ENCODE data around the gene FIG4.
"Not testable (repeated sequence)": the region's sequence is repeated elsewhere in the genome, so short reads cannot be mapped to it uniquely, and the experiment has no call there.

The FIG4 gene

DNA sequence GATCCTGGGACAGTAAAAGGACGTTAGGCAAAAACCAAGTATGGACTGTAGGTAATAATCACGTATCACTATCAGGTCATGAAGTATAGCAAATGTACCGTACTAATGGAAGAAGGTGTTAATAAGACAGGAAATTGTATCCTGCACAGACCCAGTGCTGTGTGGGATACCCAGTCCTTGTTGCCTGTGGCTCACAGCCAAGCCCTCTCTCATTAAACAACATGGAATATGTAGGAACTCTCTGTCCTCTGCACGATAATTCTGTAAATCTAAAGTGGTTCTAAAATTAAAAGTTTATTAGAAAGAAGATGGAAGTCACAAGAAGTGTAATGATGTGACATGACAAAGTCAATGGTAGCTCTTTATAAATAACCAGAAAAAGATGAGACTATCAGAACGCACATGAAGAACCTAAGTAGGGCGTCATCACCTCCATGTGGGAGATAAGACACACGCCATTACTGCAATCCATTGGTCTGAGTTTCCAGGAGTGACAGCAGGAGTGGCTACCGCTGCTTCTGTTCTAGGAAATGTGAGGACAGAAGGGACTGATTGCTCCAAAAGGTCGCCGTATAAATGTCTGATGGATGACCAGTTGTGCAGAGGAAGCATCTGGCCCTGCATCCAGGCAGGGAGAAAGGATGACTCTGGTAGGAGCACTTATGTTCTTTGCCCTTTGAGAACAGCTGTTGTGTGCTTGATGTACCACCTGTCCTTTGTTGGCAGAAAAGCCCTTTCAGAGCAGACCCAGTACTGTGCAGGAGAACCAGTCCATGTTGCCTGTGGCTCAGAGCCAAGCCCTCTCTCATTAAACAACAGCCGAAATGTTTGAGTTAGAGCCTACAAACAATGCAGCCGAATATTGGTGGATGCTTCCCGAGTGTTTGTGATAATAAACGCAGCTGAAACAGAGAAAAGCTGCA, 125.6 kb downstream of the FIG4 start:
- no peak for TF ChIP-seq ZNF274 (IDR thresholded peaks at IDR 0.05; ENCODE audit: low read depth, low read length)
- H3K4me3 ChIP-seq (ENCODE audit: low read length): no peak overlapping the region

DNA sequence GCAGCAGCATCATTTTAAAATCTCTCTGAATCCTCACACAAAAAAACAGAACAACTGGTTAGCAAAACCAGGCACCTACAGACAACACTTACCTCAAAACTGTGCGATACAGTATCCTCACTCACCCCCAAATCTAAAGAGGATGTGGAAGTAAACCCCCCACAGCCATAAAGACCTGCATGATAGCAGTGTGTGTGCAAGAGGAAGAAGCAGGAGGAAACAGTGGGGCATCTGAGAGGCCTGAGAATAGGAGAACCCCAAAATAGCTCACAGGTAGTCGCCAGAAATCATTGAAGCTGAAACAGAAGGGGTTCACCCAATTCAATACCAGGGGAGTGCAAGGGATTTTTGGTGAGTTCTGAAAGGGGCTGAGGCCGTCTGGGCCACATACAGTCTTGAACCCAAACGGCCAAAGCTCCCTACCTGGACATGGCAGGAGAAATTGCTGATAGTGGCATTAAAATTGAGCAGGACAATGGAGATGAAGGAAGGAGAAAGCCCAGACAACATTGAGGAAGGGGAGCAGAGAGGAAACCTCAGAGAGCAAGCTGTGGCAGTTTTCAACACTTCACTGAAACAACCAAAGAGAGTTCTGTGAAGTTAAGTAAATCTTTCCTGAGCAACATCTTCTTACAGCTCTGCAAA, 129.7 kb downstream of the FIG4 start:
- TF ChIP-seq ZNF274 (IDR thresholded peaks at IDR 0.05; ENCODE audit: low read depth, low read length): no peak
- H3K4me3 ChIP-seq (ENCODE audit: low read length): no peak overlapping the region; the same call in 1 of the 2 replicates

- no peak for TF ChIP-seq ZNF274 (IDR thresholded peaks at IDR 0.05; ENCODE audit: low read depth, low read length)
- H3K4me3 ChIP-seq (ENCODE audit: low read length): no peak overlapping the region
Observed at GRCh38 chr6:109821428-109821827, 130.3 kb downstream of the FIG4 start.

- TF ChIP-seq ZNF274 (IDR thresholded peaks at IDR 0.05; ENCODE audit: low read depth, low read length): no peak
- no peak overlapping the region for H3K4me3 ChIP-seq (ENCODE audit: low read length)
Observed at GRCh38 chr6:109824105-109824504, 133.0 kb downstream of the FIG4 start.

GRCh38 chr6:109826551-109826950, 135.5 kb downstream of the FIG4 start:
- no peak overlapping the region for H3K4me3 ChIP-seq (ENCODE audit: low read length)
- TF ChIP-seq ZNF274 (IDR thresholded peaks at IDR 0.05; ENCODE audit: low read depth, low read length): no peak

- H3K4me3 ChIP-seq (ENCODE audit: low read length): not testable (repeated sequence)
Observed at GRCh38 chr6:109831352-109831751, 140.3 kb downstream of the FIG4 start.

DNA sequence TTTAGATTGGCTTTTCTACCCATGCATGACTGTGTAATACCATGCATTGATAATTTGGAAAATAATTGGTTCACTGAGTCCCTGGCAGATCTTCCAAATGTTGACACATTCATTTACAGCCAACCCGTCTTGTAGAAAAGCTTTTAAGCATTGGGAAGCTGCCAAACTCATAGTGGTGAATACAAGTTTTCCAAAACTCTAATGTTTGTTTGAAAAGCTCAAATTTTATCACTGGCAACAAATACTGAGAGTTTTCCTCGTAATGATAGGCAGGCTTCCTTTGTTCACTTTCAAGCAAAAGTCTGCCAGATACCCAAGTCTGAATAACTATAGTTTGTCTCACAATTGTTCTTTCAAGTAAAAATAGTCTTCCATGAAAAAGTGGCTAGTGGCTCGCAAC, 143.0 kb downstream of the FIG4 start:
- no peak overlapping the region for H3K4me3 ChIP-seq (ENCODE audit: low read length)
- no peak for TF ChIP-seq ZNF274 (IDR thresholded peaks at IDR 0.05; ENCODE audit: low read depth, low read length)

- no peak overlapping the region for H3K4me3 ChIP-seq (ENCODE audit: low read length)
- TF ChIP-seq ZNF274 (IDR thresholded peaks at IDR 0.05; ENCODE audit: low read depth, low read length): no peak
Observed at GRCh38 chr6:109834595-109835437, 143.7 kb downstream of the FIG4 start.

GRCh38 chr6:109840034-109840433, 148.9 kb downstream of the FIG4 start:
- no peak overlapping the region for H3K4me3 ChIP-seq (ENCODE audit: low read length)
- no peak for TF ChIP-seq ZNF274 (IDR thresholded peaks at IDR 0.05; ENCODE audit: low read depth, low read length)

GRCh38 chr6:109840796-109841195, 149.7 kb downstream of the FIG4 start:
- TF ChIP-seq ZNF274 (IDR thresholded peaks at IDR 0.05; ENCODE audit: low read depth, low read length): no peak
- no peak overlapping the region for H3K4me3 ChIP-seq (ENCODE audit: low read length)

DNA sequence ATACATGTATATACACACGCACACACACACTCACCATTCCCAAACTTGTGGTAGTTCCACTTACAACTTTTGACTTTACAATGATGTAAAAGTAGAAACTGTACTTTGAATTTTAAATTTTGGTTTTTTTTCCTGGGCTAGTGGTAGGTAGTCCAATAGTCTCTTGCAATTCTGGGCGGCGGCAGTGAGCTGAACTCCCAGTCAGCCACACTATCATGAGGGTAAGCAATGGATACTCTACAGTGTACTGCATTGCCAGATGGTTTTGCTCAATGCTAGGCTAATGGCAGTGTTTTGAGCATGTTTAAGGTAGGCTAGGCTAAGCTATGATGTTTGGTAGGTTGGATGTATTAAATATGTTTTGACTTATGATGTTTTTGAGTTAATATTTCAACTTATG, 150.8 kb downstream of the FIG4 start:
- TF ChIP-seq ZNF274 (IDR thresholded peaks at IDR 0.05; ENCODE audit: low read depth, low read length): no peak

GRCh38 chr6:109852713-109853112, 161.6 kb downstream of the FIG4 start:
- no peak overlapping the region for H3K4me3 ChIP-seq (ENCODE audit: low read length)
- no peak for TF ChIP-seq ZNF274 (IDR thresholded peaks at IDR 0.05; ENCODE audit: low read depth, low read length)

More for the DNA sequence above, 150.8 kb downstream of the FIG4 start:
- no peak overlapping the region for H3K4me3 ChIP-seq (ENCODE audit: low read length)

GRCh38 chr6:109853426-109853825, 162.3 kb downstream of the FIG4 start:
- H3K4me3 ChIP-seq (ENCODE audit: low read length): no peak overlapping the region
- TF ChIP-seq ZNF274 (IDR thresholded peaks at IDR 0.05; ENCODE audit: low read depth, low read length): no peak

DNA sequence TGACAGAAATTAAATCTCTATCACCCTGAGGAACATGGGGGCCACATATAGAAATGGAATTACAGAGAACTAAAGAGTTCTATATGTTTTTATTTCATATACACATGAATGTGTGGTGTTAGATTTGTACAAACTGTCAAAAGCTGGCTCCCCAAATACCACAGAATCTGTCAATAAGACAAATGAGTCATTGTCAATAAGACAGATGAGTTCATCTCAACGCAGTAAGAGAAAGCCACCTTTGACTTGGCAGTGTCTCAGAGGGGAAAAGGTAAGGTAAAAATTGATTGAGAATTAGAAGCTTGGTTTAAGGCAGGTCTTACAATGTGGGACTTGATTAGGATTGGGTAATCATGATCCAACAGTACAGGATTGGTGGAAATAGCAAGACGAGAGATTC, 162.9 kb downstream of the FIG4 start:
- no peak for TF ChIP-seq ZNF274 (IDR thresholded peaks at IDR 0.05; ENCODE audit: low read depth, low read length)
- H3K4me3 ChIP-seq (ENCODE audit: low read length): no peak overlapping the region

Data from GM08714 (cell line).